PC-9 (cell line): ENCODE data around the gene ARRDC1. TPM values are rescaled to one million over a fixed set of nuclear protein-coding genes. Genes with fewer than 3 reads are reported as not detected.
A peak's percentile ranks its signal among the peaks of the same experiment; 100 is the strongest.

Experiments
- BruUV-seq: library from RNA; stranded (reverse); fragments of 400-500 nt; replicated peaks from 2 replicates; lab custom pipeline; 2021; lab: Mats Ljungman, UMichigan
- CTCF ChIA-PET: fragments of 300-600 bp; sonication (Branson Sonifier 250); formaldehyde crosslinking; loops from one replicate; lab custom pipeline; 2022; ENCODE audit warnings: antibody characterized with exemption; lab: Charles Lee
- POLR2A ChIA-PET: fragments of 300-600 bp; sonication (Branson Sonifier 250); formaldehyde crosslinking; loops from one replicate; lab custom pipeline; 2022; ENCODE audit warnings: antibody characterized with exemption; ENCODE audit not compliant: unreplicated experiment; lab: Charles Lee
- DNase-seq, 2 experiments: peaks; one replicate each; pipeline versions ENCODE4 v3.0.0 to v3.0.0-alpha.2; 2015 to 2022; ENCODE audit warnings: mixed read lengths in 1 of 2
- H2AFZ ChIP-seq: fragments of 200-600 bp; sonication (generic); 2 replicates; pipeline ENCODE4 v1.8.1; 2017; ENCODE audit warnings: antibody characterized with exemption
- H3F3A ChIP-seq: fragments of 200-600 bp; sonication (generic); 2 replicates; pipeline ENCODE4 v1.8.1; 2017; ENCODE audit warnings: antibody characterized with exemption, mild to moderate bottlenecking, low read depth; ENCODE audit not compliant: insufficient read depth
- H3K27ac ChIP-seq: fragments of 200-600 bp; sonication (generic); 2 replicates; pipeline ENCODE4 v1.6.1; 2016; ENCODE audit warnings: mixed run types
- H3K27me3 ChIP-seq: fragments of 200-600 bp; sonication (generic); 2 replicates; pipeline ENCODE4 v1.6.1; 2016; ENCODE audit warnings: low read depth, mixed run types; ENCODE audit not compliant: insufficient read depth
- H3K36me3 ChIP-seq: fragments of 200-600 bp; sonication (generic); 2 replicates; pipeline ENCODE4 v1.6.1; 2016; ENCODE audit warnings: low read depth, mixed run types
- H3K4me1 ChIP-seq: fragments of 200-600 bp; sonication (generic); replicated peaks from 2 replicates; pipeline ENCODE4 v1.6.1; 2016; ENCODE audit warnings: mixed run types; ENCODE audit not compliant: insufficient read depth
- H3K4me2 ChIP-seq: fragments of 200-600 bp; sonication (generic); 2 replicates; pipeline ENCODE4 v1.6.1; 2017; ENCODE audit warnings: mixed run types
- H3K4me3 ChIP-seq: fragments of 200-600 bp; sonication (generic); 2 replicates; pipeline ENCODE4 v1.6.1; 2016; ENCODE audit warnings: mixed run types
- H3K79me2 ChIP-seq: fragments of 200-600 bp; sonication (generic); 2 replicates; pipeline ENCODE4 v1.6.1; 2017; ENCODE audit warnings: low read depth, mixed run types
- H3K9me2 ChIP-seq: fragments of 200-600 bp; sonication (generic); 2 replicates; pipeline ENCODE4 v1.8.1; 2017; ENCODE audit warnings: mild to moderate bottlenecking; ENCODE audit not compliant: insufficient read depth
- H3K9me3 ChIP-seq: fragments of 200-600 bp; sonication (generic); 2 replicates; pipeline ENCODE4 v1.8.1; 2016; ENCODE audit warnings: low read depth; ENCODE audit not compliant: insufficient read depth
- H4K20me1 ChIP-seq: fragments of 200-600 bp; sonication (generic); 2 replicates; pipeline ENCODE4 v1.8.1; 2017; ENCODE audit not compliant: insufficient read depth
- EZH2 ChIP-seq: fragments of 200-600 bp; sonication (generic); IDR thresholded peaks from 2 replicates; pipeline ENCODE4 v1.8.0; 2017; ENCODE audit warnings: antibody characterized with exemption, low read depth
- intact Hi-C: fragments of 100-400 bp; cut with micrococcal nuclease; formaldehyde crosslinking; loops from one replicate; pipeline ENCODE4 v1.10.0; 2022; ENCODE audit not compliant: unreplicated experiment
- total RNA-seq: library from RNA; stranded (reverse); gene quantifications from 2 replicates; pipeline ENCODE4 v1.2.3, GENCODE V29; 2021
- TF ChIP-seq, protein P1 (sequence below): fragments of 200-600 bp; sonication (generic); conservative IDR thresholded peaks from 2 replicates; pipeline ENCODE4 v1.6.1; 2017; ENCODE audit warnings: mixed run types, antibody characterized with exemption, mild to moderate bottlenecking, moderate library complexity

The ARRDC1 gene
- total RNA-seq, 1 experiment from 2014 or later, result 127 TPM

DNA sequence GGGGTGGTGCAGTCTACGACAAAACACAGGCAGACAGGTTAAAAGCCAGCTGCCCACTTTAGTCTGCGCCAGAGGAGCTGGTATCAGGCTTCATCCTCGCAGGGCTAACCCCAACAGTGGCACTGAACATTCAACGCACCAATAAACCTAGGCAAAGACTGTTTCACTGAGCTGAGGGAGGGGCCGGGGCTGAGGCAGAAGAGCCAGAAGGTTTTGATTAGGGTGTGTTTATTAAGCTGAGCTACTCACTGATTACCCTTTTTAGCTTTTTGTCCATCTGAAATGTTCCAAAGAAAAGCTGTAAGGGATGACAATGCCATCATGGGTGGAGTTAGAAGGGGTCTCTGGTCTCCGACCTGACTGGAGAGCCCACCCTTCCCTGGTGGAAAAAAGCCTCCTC is 16.6 kb upstream of the ARRDC1 start:
- Histone ChIP-seq H4K20me1 (peaks cover 12% of the 10 kb centered on the region), H2AFZ (no peak overlapping the region), H3F3A (peaks cover under 1% of the 10 kb centered on the region; the same call in 1 of the 2 replicates), H3K36me3 (peaks cover 8% of the 10 kb centered on the region; the same call in 1 of the 2 replicates), H3K4me3 (peak overlapping the region; percentile 91), H3K27me3 (no peaks in the 10 kb centered on the region), H3K9me2 (no peaks in the 10 kb centered on the region), H3K27ac (no peak overlapping the region), H3K9me3 (no peaks in the 10 kb centered on the region), H3K4me1 (peaks cover 13% of the 10 kb centered on the region), H3K4me2 (peak overlapping the region; percentile 91), H3K79me2 (peaks cover 18% of the 10 kb centered on the region)
- intact Hi-C loops, result no loop called here
- POLR2A ChIA-PET, result interaction anchor here (0.6 kb wide), 4 partner anchors 18 to 1175 kb away, joined by 3 read pairs; partner anchors contain the start of gene NRARP
- CTCF ChIA-PET, result no interaction called here
- no TSS peak for BruUV-seq
- DNase-seq, result no peak
- TF ChIP-seq EZH2, result no peak
- TF ChIP-seq, protein P1, sequence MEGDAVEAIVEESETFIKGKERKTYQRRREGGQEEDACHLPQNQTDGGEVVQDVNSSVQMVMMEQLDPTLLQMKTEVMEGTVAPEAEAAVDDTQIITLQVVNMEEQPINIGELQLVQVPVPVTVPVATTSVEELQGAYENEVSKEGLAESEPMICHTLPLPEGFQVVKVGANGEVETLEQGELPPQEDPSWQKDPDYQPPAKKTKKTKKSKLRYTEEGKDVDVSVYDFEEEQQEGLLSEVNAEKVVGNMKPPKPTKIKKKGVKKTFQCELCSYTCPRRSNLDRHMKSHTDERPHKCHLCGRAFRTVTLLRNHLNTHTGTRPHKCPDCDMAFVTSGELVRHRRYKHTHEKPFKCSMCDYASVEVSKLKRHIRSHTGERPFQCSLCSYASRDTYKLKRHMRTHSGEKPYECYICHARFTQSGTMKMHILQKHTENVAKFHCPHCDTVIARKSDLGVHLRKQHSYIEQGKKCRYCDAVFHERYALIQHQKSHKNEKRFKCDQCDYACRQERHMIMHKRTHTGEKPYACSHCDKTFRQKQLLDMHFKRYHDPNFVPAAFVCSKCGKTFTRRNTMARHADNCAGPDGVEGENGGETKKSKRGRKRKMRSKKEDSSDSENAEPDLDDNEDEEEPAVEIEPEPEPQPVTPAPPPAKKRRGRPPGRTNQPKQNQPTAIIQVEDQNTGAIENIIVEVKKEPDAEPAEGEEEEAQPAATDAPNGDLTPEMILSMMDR, result no peak

DNA sequence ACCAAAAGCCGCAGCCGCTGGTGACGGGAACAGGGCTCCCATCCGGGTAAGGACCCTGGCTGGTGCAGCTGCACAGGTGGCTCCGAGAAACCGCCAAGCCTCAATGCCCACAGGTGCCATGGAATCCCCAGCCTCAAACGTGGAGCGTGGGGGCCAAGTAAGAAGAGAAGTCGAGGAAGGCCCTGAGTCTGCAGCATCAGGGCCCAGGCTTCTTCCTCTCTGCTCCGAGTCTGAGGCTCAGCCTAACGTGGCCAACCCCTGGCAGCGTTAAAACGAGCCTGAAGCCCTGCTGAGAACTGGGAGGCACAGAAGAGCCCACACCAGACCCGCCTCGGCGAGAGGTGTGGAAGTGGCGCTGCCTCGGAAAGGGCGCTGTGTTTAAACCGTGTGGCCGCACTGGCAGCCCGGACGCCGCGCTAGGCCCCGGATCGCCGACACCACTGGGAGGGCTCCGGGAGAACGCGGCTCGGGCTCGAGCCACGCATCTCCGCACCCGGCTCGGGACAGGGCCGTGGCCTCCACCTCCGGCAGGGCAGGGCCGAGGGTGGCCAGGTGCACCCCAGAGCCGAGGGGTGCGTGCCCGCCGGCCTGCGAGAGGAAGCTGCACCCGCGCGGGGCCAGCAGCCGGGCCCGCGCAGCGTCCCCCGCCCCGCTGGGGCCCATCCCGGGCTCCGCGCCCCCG is 15.9 kb upstream of the ARRDC1 start:
- Histone ChIP-seq H3K36me3 (peaks cover 8% of the 10 kb centered on the region; the same call in 1 of the 2 replicates), H3K9me3 (no peaks in the 10 kb centered on the region), H3K27me3 (no peaks in the 10 kb centered on the region), H4K20me1 (peaks cover 12% of the 10 kb centered on the region), H3K27ac (no peak overlapping the region), H3K4me1 (peaks cover 13% of the 10 kb centered on the region), H3F3A (no peaks in the 10 kb centered on the region), H3K79me2 (peaks cover 18% of the 10 kb centered on the region), H3K4me3 (peak overlapping the region; percentile 91), H3K9me2 (no peaks in the 10 kb centered on the region), H3K4me2 (peak overlapping the region; percentile 91), H2AFZ (peak overlapping the region; percentile 78; the same call in 1 of the 2 replicates)
- intact Hi-C loops, result loop anchor here (2.0 kb wide), 2 partner anchors 15 to 29 kb away; partner anchors contain the start of genes ARRDC1 and EHMT1
- ChIA-PET CTCF (no interaction called here), POLR2A (interaction anchor here (0.6 kb wide), 1 partner anchor 19 kb away, joined by 3 read pairs; no protein-coding TSS in a partner anchor)
- BruUV-seq, result no TSS peak
- DNase-seq, result peak in 1 of 2 experiments; percentile 30
- TF ChIP-seq, protein P1, result no peak
- no peak for TF ChIP-seq EZH2

DNA sequence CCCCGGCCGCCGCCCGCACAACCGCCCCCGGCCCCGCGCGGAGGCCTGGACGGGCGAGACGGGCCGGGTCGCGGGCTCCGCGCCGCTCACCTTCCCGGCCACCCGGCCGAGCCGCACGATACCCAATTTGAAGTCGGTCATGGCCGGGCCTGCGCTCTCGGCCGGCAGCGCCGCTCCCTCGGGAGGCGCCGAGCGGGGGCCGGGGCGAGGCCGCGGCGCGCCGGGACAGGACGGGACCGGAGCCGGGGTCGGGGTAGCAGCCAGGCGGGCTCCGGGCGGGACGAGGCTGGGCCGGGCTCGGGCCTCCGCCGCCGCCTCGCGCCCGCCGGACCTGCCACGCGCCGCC is 15.4 kb upstream of the ARRDC1 start:
- TF ChIP-seq, protein P1, result no peak
- TF ChIP-seq EZH2, result no peak
- Histone ChIP-seq H3K4me3 (peak overlapping the region; percentile 91; the same call in 1 of the 2 replicates), H4K20me1 (peaks cover 12% of the 10 kb centered on the region), H3K4me1 (peaks cover 13% of the 10 kb centered on the region), H3K27ac (no peak overlapping the region), H3K9me2 (no peaks in the 10 kb centered on the region), H3K27me3 (no peaks in the 10 kb centered on the region), H3K79me2 (peaks cover 18% of the 10 kb centered on the region), H3K4me2 (no peak overlapping the region), H3F3A (no peaks in the 10 kb centered on the region), H2AFZ (no peak overlapping the region), H3K36me3 (peaks cover 8% of the 10 kb centered on the region; the same call in 1 of the 2 replicates), H3K9me3 (no peaks in the 10 kb centered on the region)
- BruUV-seq, result no TSS peak
- no peak for DNase-seq
- intact Hi-C loops, result loop anchor here (2.0 kb wide), 2 partner anchors 15 to 29 kb away; partner anchors contain the start of genes ARRDC1 and EHMT1
- POLR2A ChIA-PET, result no interaction called here
- CTCF ChIA-PET, result no interaction called here
